ENCODE data around the gene CXCR4. TPM values are rescaled to one million over a fixed set of nuclear protein-coding genes. Genes with fewer than 3 reads are reported as not detected.

The CXCR4 gene
- polyA plus RNA-seq, 1 donor from 2014 or later, result 0.50 TPM

GRCh38 chr2:136134126-136134525 lies 16.2 kb upstream of the CXCR4 start:
- Histone ChIP-seq H2AFZ (ENCODE audit: low read depth, low read length) (no peak overlapping the region), H3K4me2 (ENCODE audit: low read length) (no peak overlapping the region), H3K9me3 (ENCODE audit: low read length) (no peaks in the 10 kb centered on the region), H4K20me1 (ENCODE audit: insufficient read depth) (no peaks in the 10 kb centered on the region), H3K9me2 (ENCODE audit: insufficient read depth, low read length) (no peaks in the 10 kb centered on the region), H3K27ac (ENCODE audit: low read length) (no peak overlapping the region), H3K36me3 (ENCODE audit: insufficient read depth, low read length) (no peaks in the 10 kb centered on the region), H3K27me3 (ENCODE audit: insufficient read depth, low read depth, low read length) (no peaks in the 10 kb centered on the region), H3K9ac (ENCODE audit: low read length) (no peak overlapping the region), H3F3A (ENCODE audit: insufficient read depth, low read length, poor library complexity, severe bottlenecking) (no peaks in the 10 kb centered on the region), H3K79me2 (replicated peaks; ENCODE audit: insufficient read depth, low read length) (no peaks in the 10 kb centered on the region), H3K4me3 (ENCODE audit: low read length) (no peak overlapping the region)
- TF ChIP-seq TAF1 (IDR thresholded peaks at IDR 0.05; ENCODE audit: low read depth) (no peak), CTCF (IDR thresholded peaks at IDR 0.05; ENCODE audit: poor library complexity, severe bottlenecking) (no peak)

GRCh38 chr2:136133586-136133985 lies 15.6 kb upstream of the CXCR4 start:
- H3K4me2 ChIP-seq (ENCODE audit: low read length), result no peak overlapping the region
- no peaks in the 10 kb centered on the region for H4K20me1 ChIP-seq (ENCODE audit: insufficient read depth)
- no peaks in the 10 kb centered on the region for H3K9me2 ChIP-seq (ENCODE audit: insufficient read depth, low read length)
- no peaks in the 10 kb centered on the region for H3K27me3 ChIP-seq (ENCODE audit: insufficient read depth, low read depth, low read length)
- no peak overlapping the region for H3K4me3 ChIP-seq (ENCODE audit: low read length)
- TF ChIP-seq RAD21 (conservative IDR thresholded peaks at IDR 0.05), result no peak
- no peak for TF ChIP-seq EP300 (conservative IDR thresholded peaks at IDR 0.05; ENCODE audit: poor library complexity, severe bottlenecking)
- TF ChIP-seq TAF1 (IDR thresholded peaks at IDR 0.05; ENCODE audit: low read depth), result no peak
- TF ChIP-seq CTCF (IDR thresholded peaks at IDR 0.05; ENCODE audit: poor library complexity, severe bottlenecking), result no peak
- no peak for TF ChIP-seq MXI1 (conservative IDR thresholded peaks at IDR 0.05; ENCODE audit: poor library complexity, severe bottlenecking)
- TF ChIP-seq POLR2AphosphoS5 (IDR thresholded peaks at IDR 0.05), result no peak
- TF ChIP-seq REST (IDR thresholded peaks at IDR 0.05; ENCODE audit: borderline replicate concordance), result no peak
- TF ChIP-seq SMC3 (conservative IDR thresholded peaks at IDR 0.05; ENCODE audit: poor library complexity), result no peak
- TF ChIP-seq EZH2 (IDR thresholded peaks at IDR 0.05; ENCODE audit: borderline replicate concordance, insufficient read depth, low read length, poor library complexity, severe bottlenecking), result no peak
- H3K9ac ChIP-seq (ENCODE audit: low read length), result no peak overlapping the region
- H3K79me2 ChIP-seq (replicated peaks; ENCODE audit: insufficient read depth, low read length), result no peaks in the 10 kb centered on the region
- H3K9me3 ChIP-seq (ENCODE audit: low read length), result no peaks in the 10 kb centered on the region
- H2AFZ ChIP-seq (ENCODE audit: low read depth, low read length), result no peak overlapping the region
- H3K27ac ChIP-seq (ENCODE audit: low read length), result no peak overlapping the region
- H3K36me3 ChIP-seq (ENCODE audit: insufficient read depth, low read length), result no peaks in the 10 kb centered on the region
- H3F3A ChIP-seq (ENCODE audit: insufficient read depth, low read length, poor library complexity, severe bottlenecking), result no peaks in the 10 kb centered on the region
